Measurements from ENCODE around the gene BRD8.

DNA sequence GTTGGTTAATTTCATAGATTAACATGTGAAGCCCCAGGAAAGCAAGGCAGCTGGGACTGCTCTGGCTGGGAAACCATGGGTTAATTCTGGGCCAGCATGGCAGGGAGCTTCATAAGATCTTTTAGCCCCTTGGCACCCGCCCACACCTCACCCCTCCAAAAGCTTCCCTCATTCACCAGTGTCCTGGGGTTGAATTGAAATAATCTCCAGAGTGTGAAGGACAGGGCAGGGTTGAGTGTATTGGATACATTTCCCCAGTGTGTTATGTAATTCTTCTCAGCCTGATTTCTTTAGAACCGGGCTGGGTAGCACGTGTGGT, 75.2 kb downstream of the BRD8 start:
- TF ChIP-seq, protein P1, sequence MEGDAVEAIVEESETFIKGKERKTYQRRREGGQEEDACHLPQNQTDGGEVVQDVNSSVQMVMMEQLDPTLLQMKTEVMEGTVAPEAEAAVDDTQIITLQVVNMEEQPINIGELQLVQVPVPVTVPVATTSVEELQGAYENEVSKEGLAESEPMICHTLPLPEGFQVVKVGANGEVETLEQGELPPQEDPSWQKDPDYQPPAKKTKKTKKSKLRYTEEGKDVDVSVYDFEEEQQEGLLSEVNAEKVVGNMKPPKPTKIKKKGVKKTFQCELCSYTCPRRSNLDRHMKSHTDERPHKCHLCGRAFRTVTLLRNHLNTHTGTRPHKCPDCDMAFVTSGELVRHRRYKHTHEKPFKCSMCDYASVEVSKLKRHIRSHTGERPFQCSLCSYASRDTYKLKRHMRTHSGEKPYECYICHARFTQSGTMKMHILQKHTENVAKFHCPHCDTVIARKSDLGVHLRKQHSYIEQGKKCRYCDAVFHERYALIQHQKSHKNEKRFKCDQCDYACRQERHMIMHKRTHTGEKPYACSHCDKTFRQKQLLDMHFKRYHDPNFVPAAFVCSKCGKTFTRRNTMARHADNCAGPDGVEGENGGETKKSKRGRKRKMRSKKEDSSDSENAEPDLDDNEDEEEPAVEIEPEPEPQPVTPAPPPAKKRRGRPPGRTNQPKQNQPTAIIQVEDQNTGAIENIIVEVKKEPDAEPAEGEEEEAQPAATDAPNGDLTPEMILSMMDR (IDR thresholded peaks at IDR 0.05) = no peak
- no peak for TF ChIP-seq POLR2A (IDR thresholded peaks at IDR 0.05)

All from esophagus squamous epithelium (tissue), 4 donors.